HG02970 (cell line): ENCODE measurements around the gene KPNA6.

Source experiments
- ATAC-seq: cut with Tn5 transposase; IDR thresholded peaks from one replicate; pipeline ENCODE4 v1.9.1; 2021; ENCODE audit warnings: mild to moderate bottlenecking, moderate library complexity, moderate number of reproducible peaks; ENCODE audit not compliant: unreplicated experiment, low FRiP score

KPNA6 gene

DNA sequence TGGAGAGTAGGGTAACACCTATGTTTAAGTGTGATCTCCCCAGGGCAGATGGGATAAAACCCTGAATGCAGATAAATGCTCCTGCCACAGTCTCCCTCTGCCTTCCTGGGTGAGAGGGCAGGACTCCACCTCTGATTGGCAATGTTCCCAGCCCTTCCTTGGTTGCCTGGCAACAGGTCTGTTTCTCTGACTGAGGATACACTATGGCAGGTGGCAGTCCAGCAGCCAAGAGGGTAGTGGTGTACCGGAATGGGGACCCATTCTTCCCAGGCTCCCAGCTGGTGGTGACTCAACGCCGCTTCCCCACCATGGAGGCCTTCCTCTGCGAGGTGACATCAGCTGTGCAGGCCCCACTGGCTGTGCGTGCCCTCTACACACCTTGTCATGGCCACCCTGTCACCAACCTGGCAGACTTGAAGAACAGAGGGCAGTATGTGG is 101.1 kb downstream of the KPNA6 start, which contains the start of gene DCDC2B:
TSS of gene DCDC2B (plus strand) at position 199 of the 438 bp plus-strand sequence. CDS start at position 204, 5 bp downstream.
- ATAC-seq = no peak

- ATAC-seq = no peak
Measured at GRCh38 chr1:32215629-32216480, 108.0 kb downstream of the KPNA6 start.

GRCh38 chr1:32216566-32216965 is 108.7 kb downstream of the KPNA6 start:
- ATAC-seq = no peak

DNA sequence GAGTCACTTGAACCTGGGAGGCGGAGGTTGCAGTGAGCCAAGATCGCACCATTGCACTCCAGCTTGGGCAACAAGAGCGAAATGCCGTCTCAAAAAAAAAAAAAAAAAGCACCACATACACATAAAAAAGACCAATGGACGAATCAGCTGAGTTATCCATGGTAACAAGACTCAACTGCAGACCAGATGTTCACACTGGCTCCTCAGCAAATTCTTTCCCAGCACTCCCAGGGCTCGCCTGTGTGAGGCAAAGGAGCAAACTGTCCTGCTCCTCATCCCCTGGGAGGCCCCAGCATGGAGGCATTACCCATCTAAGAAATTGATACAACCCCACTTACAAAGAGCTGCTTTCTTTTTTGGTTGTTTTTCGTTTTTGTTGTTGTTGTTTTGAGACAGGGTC is 111.2 kb downstream of the KPNA6 start:
- no peak for ATAC-seq

GRCh38 chr1:32220746-32221580 is 113.1 kb downstream of the KPNA6 start:
- no peak for ATAC-seq

DNA sequence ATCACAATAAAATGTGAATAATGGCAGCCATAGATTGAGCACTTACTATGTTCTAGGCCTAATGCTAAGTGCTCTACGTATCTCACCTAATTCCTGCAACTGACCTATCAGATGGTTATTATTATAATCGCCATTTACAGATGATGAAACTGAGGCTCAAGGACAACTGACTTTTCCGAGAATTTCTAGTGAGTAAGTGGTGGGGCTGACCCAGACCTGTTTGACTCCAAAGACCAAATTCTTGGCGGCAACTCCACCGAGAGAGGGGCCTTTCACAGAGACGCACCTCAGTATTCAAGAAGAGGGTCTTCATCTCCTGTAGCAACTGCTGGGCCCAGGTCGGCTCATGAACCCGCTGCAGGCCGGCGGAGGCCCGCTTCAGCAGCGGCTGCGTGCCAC is 113.7 kb downstream of the KPNA6 start:
- ATAC-seq = no peak

DNA sequence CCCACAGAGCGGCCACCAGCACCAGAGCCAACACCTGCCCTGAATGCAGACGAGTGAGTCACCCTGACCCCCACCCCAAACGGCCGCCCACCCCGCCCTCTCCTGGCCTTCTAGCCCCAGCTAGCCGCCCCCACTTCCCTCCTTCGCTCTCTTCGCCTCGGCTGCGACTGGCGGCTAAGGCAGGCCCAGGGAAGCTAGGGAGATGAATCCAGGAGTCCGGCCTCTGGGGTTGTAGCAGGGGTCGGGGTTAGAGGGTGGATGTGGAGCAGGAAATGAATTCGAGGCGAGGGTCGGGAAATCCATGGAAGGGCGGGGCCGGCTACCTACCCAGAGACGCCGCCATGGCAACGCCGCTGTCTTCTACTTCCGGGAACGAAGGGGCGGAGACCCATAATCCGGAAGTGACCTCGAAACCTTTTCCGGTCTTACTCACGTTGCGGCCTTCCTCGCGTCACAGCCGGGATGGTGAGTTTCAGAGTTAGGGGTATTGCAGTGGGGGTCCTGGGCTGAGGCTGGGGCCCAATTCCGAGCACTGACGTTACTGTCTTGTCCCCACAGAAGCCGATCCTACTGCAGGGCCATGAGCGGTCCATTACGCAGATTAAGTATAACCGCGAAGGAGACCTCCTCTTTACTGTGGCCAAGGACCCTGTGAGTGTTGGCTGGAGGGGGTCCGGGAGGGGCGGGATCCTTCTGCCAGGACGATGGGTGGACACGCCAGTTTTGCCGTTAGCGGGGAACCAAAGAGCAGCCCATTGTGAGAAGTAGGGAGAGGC is 114.3 kb downstream of the KPNA6 start, which contains the start of the genes EIF3I and TMEM234:
TSS of gene EIF3I (plus strand) at position 428 of the 776 bp plus-strand sequence. CDS start at position 463, 35 bp downstream.
TSS of gene TMEM234 (minus strand) at position 374 of the 776 bp plus-strand sequence. CDS start at position 343, 31 bp downstream.
- peak; percentile 96 for ATAC-seq

GRCh38 chr1:32223683-32224082 is 115.8 kb downstream of the KPNA6 start:
- no peak for ATAC-seq

GRCh38 chr1:32224285-32224684 is 116.4 kb downstream of the KPNA6 start:
- no peak for ATAC-seq
